Stimulated activated CD8-positive, alpha-beta memory T cell treated with anti-CD3 and anti-CD28 coated beads, Interleukin-4, amount 100 ng/mL, for 1 hour (primary cell): ENCODE results near the gene ANXA10.
"Not testable (repeated sequence)": the region's sequence is repeated elsewhere in the genome, so short reads cannot be mapped to it uniquely, and the experiment has no call there.

Experiments
- DNase-seq, 2 donors: peaks; one replicate each; pipeline ENCODE4 v3.0.0-alpha.2; 2020; ENCODE audit warnings: low read depth in 2 of 2, low spot score in 1 of 2

The ANXA10 gene

GRCh38 chr4:168092176-168092712, at the start of gene ANXA10:
Gene ANXA10 (plus strand): TSS chr4:168092537. CDS start chr4:168092701, 164 bp downstream.
- DNase-seq: no peak

GRCh38 chr4:168045354-168045753, 47.0 kb upstream of the ANXA10 start:
- no peak for DNase-seq

- DNase-seq: no peak
Measured at GRCh38 chr4:168050002-168050401, 42.3 kb upstream of the ANXA10 start.

- no peak for DNase-seq
Measured at GRCh38 chr4:168051526-168051925, 40.8 kb upstream of the ANXA10 start.

GRCh38 chr4:168057412-168057811, 34.9 kb upstream of the ANXA10 start:
- DNase-seq: no peak

GRCh38 chr4:168059251-168059650, 33.1 kb upstream of the ANXA10 start:
- no peak for DNase-seq

- DNase-seq: no peak
Measured at GRCh38 chr4:168063031-168063430, 29.3 kb upstream of the ANXA10 start.

- no peak for DNase-seq
Measured at GRCh38 chr4:168070903-168071302, 21.4 kb upstream of the ANXA10 start.

- no peak for DNase-seq
Measured at GRCh38 chr4:168071304-168071703, 21.0 kb upstream of the ANXA10 start.

GRCh38 chr4:168074861-168075260, 17.5 kb upstream of the ANXA10 start:
- no peak for DNase-seq

GRCh38 chr4:168076989-168077725, 15.2 kb upstream of the ANXA10 start:
- no peak for DNase-seq

GRCh38 chr4:168077726-168078239, 14.6 kb upstream of the ANXA10 start:
- DNase-seq: no peak

- DNase-seq: no peak
Measured at GRCh38 chr4:168082379-168082778, 10.0 kb upstream of the ANXA10 start.

- DNase-seq: no peak
Measured at GRCh38 chr4:168095776-168096406, 3.6 kb downstream of the ANXA10 start.

- DNase-seq: no peak
Measured at GRCh38 chr4:168096407-168096784, 4.1 kb downstream of the ANXA10 start.

- no peak for DNase-seq
Measured at GRCh38 chr4:168097161-168097560, 4.8 kb downstream of the ANXA10 start.

- no peak for DNase-seq
Measured at GRCh38 chr4:168098248-168098717, 5.9 kb downstream of the ANXA10 start.

GRCh38 chr4:168099195-168099594, 6.9 kb downstream of the ANXA10 start:
- DNase-seq: no peak

- no peak for DNase-seq
Measured at GRCh38 chr4:168101026-168101425, 8.7 kb downstream of the ANXA10 start.

GRCh38 chr4:168102403-168102802, 10.1 kb downstream of the ANXA10 start:
- DNase-seq: no peak

- DNase-seq: no peak
Measured at GRCh38 chr4:168109527-168109926, 17.2 kb downstream of the ANXA10 start.

GRCh38 chr4:168113059-168113458, 20.7 kb downstream of the ANXA10 start:
- DNase-seq: not testable (repeated sequence)
